ENCODE data around the gene TTC1.

Gene TTC1

DNA sequence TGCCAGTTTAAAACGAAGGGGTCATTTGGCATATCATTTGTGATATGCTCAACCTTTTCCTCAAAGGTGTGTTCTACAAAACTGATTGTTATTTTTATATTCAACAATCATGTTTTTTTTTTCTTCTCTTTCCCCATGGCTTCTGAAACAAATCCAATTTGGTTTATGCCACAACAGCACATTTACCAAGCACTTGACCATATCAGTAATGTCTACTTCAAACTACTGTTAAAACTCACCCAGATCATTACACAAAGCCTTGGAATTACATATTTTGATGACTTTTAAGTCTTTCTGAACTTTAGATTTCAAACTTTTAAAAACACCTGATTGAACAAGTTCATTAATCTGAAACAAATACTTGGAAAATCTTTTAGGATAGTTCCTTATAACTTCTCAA, 81.1 kb downstream of the TTC1 start:
- DNase-seq: no peak

DNA sequence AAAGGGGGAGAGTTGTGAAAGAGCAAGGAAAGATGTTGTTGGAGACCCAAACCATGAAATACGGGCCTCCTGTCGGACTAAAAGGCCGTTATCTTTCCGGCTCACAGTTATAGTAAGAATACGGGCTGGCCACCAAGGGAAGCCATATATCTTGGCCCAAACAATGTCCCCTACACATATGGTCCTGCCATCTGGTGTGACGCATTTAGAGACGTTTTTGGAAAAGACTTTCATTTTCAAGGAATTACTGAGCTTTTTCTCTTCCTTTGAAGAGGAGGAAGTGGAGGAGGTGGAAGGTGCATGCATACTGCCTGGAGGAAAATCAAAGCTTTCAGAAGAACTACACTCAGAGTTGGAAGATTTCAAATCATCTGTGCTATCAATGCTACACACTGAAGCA, 83.6 kb downstream of the TTC1 start:
- no peak for DNase-seq

DNA sequence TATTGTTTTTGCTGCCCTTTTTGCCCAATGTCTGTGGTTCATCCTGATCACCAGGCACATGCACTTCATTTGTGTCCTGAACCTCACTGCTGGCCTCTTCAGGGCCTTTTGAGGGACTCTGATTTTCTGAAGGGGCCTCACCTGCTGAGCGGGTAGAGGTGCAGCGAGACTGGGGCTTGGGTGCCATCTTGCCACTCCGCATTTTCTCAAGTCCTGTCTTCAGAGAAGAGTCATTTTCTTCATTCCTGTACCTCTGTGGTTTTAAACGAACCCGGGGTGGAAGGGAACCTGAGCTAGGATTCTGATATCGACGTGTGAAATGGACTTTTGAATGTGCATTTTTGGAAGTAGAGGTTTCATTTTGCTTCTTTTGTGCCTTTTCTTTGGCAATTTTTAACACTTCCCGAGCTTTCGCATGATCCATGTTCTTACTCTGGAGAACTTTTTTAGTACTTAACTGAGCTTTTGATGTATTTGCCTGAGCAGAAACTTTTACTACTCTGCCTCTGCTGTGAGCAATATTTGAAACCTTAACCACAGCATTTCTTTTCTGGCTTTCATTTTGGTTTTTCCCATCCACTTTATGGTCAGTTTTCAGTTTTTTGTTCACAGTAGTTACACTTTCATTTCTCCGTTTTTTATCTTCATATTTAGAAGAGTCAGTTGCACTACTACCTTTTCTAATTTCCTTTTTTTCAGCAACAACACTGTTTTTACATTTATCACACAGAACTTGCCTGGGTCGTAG, 84.2 kb downstream of the TTC1 start:
- no peak for DNase-seq

DNA sequence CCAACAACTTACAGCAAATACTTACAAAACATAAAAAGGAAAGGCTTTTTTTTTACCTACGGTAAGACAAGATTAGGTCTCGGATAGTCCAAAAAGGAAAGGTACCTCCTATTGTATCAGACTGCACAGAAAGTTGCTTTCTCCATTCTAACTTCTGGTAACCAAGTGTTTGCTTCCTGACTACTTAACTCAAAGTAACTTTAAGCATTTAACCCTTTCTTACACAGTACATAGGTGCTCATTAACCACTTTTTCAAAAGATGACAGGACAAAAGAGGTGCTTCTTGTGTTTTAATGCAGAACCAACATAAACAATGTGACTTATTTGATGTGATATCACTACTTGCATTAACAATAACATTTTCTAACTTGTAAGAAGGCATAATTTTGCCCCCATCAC, 87.2 kb downstream of the TTC1 start:
- DNase-seq: no peak

DNA sequence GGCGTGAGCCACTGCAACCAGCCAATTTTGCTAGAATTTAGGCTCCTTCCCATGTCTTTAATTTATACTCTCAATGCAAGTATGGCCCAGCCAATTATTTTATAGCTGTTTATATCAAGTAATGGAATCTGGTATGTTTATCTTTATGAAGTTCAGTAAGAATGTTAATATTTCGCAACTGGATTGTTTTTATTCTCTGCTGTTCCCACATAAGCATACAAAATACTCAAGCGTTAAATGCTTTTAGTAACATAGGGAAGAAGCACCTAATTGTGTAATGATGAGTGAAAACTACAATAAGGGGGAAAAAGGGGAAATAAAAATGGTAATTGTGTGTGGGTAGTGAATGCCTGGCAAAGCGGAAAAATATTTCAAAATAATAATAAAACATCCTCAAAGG, 89.1 kb downstream of the TTC1 start:
- DNase-seq: no peak

DNA sequence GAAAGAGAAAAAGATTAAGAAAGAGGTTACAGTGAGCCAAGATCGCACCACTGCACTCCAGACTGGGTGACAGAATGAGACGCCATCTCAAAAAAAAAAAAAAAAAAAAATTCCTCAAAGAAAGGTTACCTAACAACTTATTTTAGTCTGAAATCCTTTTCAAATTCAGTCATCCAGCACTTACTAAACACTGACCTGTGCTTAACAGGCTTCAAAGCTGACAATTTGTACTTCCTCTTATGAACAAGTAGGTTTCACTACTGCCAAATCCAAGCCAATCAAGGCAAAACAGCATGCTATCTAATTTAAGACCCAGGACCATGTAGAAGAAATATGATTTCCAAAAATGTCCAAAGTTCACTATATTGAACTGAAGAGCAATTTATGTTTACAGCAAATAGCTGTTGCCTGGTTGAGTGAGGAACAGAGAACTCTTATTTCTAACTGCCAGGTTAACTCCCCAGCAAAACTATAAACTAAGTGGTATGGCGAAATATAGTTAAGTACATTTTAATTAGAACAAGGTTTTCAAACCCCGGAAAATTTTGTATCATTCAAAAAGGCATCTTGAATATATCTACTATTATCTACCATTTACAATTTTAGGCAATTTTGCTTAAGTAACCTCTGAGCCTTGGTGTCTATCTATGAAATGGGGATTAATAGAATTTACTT, 96.9 kb downstream of the TTC1 start:
- DNase-seq: no peak

DNA sequence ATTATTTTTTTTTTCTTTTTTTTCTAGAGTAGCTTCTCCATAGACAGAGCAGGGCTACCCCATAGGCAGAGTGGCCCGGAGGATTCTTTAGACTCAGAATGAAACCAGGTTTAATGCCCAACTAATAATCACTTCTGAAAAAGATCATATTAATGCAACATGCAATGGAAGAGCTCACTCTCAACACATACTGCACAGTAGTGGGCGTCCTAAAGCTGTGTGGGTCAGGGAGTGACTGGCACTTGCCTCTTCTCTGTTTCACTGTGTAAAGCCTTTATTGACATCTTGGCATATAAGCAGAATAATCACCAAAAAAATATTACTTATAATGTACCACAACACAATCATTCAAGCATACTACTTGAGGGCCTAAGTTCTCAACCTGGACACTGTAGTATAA, 99.2 kb downstream of the TTC1 start:
- DNase-seq: no peak
